DOHH2 (cell line): Measurements from ENCODE around the gene GALR1.

Experiments used
- H3F3A ChIP-seq: fragments of 200-600 bp; sonication (generic), shearing (Covaris generic); 2 replicates; pipeline ENCODE4 v1.6.0; 2016; ENCODE audit warnings: antibody characterized with exemption, mild to moderate bottlenecking; ENCODE audit not compliant: control insufficient read depth, insufficient read depth
- H3K27ac ChIP-seq: fragments of 200-600 bp; sonication (generic); 2 replicates; pipeline ENCODE4 v1.5.1; 2014; ENCODE audit warnings: low read depth, mild to moderate bottlenecking, low read length, moderate library complexity
- H3K27me3 ChIP-seq: fragments of 200-600 bp; sonication (generic); 2 replicates; pipeline ENCODE4 v1.6.1; 2014; ENCODE audit warnings: mild to moderate bottlenecking, low read length, mixed read lengths; ENCODE audit not compliant: control insufficient read depth
- H3K36me3 ChIP-seq: fragments of 200-600 bp; sonication (generic); 2 replicates; pipeline ENCODE4 v1.6.1; 2014; ENCODE audit warnings: mild to moderate bottlenecking, low read length, moderate library complexity, mixed read lengths; ENCODE audit not compliant: control insufficient read depth
- H3K4me1 ChIP-seq: fragments of 200-600 bp; sonication (generic); 2 replicates; pipeline ENCODE4 v1.6.1; 2014; ENCODE audit warnings: mild to moderate bottlenecking, low read length, mixed read lengths; ENCODE audit not compliant: control insufficient read depth
- H3K4me2 ChIP-seq: fragments of 200-600 bp; sonication (generic); 2 replicates; pipeline ENCODE4 v1.6.0; 2014; ENCODE audit warnings: mild to moderate bottlenecking, low read length, moderate library complexity
- H3K4me3 ChIP-seq: fragments of 200-600 bp; sonication (generic); 2 replicates; pipeline ENCODE4 v1.5.1; 2014; ENCODE audit warnings: mild to moderate bottlenecking, low read length, mixed read lengths
- H3K79me2 ChIP-seq: fragments of 200-600 bp; sonication (generic); 2 replicates; pipeline ENCODE4 v1.6.1; 2014; ENCODE audit warnings: mild to moderate bottlenecking, low read length, mixed read lengths; ENCODE audit not compliant: control insufficient read depth
- H3K9me2 ChIP-seq: fragments of 200-600 bp; sonication (generic); replicated peaks from 2 replicates; pipeline ENCODE4 v1.6.1; 2014; ENCODE audit warnings: mild to moderate bottlenecking, low read length, mixed read lengths; ENCODE audit not compliant: control insufficient read depth
- H3K9me3 ChIP-seq: fragments of 200-600 bp; sonication (generic); 2 replicates; pipeline ENCODE4 v1.6.1; 2014; ENCODE audit warnings: antibody characterized with exemption, low read length, mixed read lengths; ENCODE audit not compliant: control insufficient read depth, insufficient read depth
- H4K20me1 ChIP-seq: fragments of 200-600 bp; sonication (generic); 2 replicates; pipeline ENCODE4 v1.6.0; 2014; ENCODE audit warnings: low read depth, mild to moderate bottlenecking, antibody characterized with exemption, low read length, moderate library complexity; ENCODE audit not compliant: control insufficient read depth, insufficient read depth
- EZH2phosphoT487 ChIP-seq: fragments of 200-600 bp; sonication (generic); IDR thresholded peaks from 2 replicates; pipeline ENCODE4 v1.6.1; 2017; ENCODE audit warnings: borderline replicate concordance, mild to moderate bottlenecking, antibody characterized with exemption, low read length, moderate library complexity, mixed read lengths
- TF ChIP-seq, protein P1 (sequence below): fragments of 200-600 bp; sonication (generic); IDR thresholded peaks from one replicate; pipeline ENCODE4 v1.5.1; 2014; ENCODE audit warnings: antibody characterized with exemption, mild to moderate bottlenecking, low read depth, low read length; ENCODE audit not compliant: poor library complexity, severe bottlenecking

The GALR1 gene

DNA sequence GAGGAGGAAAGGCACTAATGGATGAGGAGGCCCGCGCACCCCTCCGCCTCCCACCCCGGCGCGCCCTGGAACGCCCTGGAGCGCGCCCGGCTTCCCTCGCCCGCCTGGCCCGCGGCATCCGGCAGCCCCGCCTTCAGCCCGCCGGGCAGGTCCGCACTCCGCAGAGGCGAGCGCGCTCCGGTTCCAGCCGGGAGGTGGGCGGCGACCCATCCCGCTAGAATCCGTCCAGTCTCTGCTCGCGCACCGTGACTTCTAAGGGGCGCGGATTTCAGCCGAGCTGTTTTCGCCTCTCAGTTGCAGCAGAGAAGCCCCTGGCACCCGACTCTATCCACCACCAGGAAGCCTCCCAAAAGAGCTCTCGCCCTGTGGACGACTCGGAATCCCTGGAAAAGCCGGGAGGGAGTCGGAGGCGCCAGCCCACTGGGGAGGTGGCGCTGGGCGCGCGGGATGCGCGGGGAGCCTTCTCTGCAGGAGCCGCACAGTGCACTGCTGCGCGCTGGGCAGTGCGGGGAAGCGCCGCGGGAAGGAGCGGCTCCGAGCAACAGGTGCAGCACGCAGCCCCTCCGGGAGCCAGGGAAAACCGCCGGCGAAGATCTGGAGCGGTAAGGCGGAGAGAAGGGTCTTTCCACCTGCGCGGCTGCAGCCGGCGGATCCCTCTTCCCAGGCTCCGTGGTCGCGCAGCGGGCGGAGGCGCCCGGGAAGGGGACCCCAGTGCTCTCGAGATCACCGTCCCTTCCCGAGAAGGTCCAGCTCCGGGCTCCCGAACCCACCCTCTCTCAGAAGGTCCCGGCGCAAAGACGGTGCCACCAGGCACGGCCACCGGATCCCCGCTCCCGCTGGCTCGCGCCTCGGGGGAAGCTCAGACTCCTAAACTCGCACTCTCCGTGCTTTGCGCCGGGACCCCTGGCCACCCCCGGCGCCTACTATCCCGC is at the start of gene GALR1:
TSS of gene GALR1 (plus strand) at position 280 of the 932 bp plus-strand sequence. CDS start 701 bp downstream, outside the sequence.
- no peak for TF ChIP-seq EZH2phosphoT487
- TF ChIP-seq, protein P1, sequence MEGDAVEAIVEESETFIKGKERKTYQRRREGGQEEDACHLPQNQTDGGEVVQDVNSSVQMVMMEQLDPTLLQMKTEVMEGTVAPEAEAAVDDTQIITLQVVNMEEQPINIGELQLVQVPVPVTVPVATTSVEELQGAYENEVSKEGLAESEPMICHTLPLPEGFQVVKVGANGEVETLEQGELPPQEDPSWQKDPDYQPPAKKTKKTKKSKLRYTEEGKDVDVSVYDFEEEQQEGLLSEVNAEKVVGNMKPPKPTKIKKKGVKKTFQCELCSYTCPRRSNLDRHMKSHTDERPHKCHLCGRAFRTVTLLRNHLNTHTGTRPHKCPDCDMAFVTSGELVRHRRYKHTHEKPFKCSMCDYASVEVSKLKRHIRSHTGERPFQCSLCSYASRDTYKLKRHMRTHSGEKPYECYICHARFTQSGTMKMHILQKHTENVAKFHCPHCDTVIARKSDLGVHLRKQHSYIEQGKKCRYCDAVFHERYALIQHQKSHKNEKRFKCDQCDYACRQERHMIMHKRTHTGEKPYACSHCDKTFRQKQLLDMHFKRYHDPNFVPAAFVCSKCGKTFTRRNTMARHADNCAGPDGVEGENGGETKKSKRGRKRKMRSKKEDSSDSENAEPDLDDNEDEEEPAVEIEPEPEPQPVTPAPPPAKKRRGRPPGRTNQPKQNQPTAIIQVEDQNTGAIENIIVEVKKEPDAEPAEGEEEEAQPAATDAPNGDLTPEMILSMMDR, result no peak
- H3K27ac ChIP-seq, result no peak within 1 kb of the TSS
- H3K36me3 ChIP-seq, result no peaks in the 10 kb centered on the region
- H3K4me3 ChIP-seq, result no peak within 1 kb of the TSS
- H3K9me2 ChIP-seq, result no peaks in the 10 kb centered on the region
- H3K9me3 ChIP-seq, result peaks cover 17% of the 10 kb centered on the region; the same call in 1 of the 2 replicates
- H3K27me3 ChIP-seq, result no peaks in the 10 kb centered on the region
- no peaks in the 10 kb centered on the region for H3F3A ChIP-seq
- no peaks in the 10 kb centered on the region for H3K79me2 ChIP-seq
- H3K4me1 ChIP-seq, result no peaks in the 10 kb centered on the region
- no peaks in the 10 kb centered on the region for H4K20me1 ChIP-seq
- no peak within 1 kb of the TSS for H3K4me2 ChIP-seq

GRCh38 chr18:77201506-77201905 is 48.1 kb upstream of the GALR1 start:
- H3K4me1 ChIP-seq, result no peaks in the 10 kb centered on the region
- no peaks in the 10 kb centered on the region for H3K36me3 ChIP-seq
- H3F3A ChIP-seq, result no peaks in the 10 kb centered on the region
- no peak overlapping the region for H3K27ac ChIP-seq
- H3K4me3 ChIP-seq, result no peak overlapping the region
- H4K20me1 ChIP-seq, result no peaks in the 10 kb centered on the region
- H3K4me2 ChIP-seq, result no peak overlapping the region
- H3K9me2 ChIP-seq, result no peaks in the 10 kb centered on the region
- no peaks in the 10 kb centered on the region for H3K9me3 ChIP-seq
- TF ChIP-seq, protein P1, result no peak
- TF ChIP-seq EZH2phosphoT487, result no peak
- no peaks in the 10 kb centered on the region for H3K79me2 ChIP-seq
- H3K27me3 ChIP-seq, result peaks cover 28% of the 10 kb centered on the region; the same call in 1 of the 2 replicates

DNA sequence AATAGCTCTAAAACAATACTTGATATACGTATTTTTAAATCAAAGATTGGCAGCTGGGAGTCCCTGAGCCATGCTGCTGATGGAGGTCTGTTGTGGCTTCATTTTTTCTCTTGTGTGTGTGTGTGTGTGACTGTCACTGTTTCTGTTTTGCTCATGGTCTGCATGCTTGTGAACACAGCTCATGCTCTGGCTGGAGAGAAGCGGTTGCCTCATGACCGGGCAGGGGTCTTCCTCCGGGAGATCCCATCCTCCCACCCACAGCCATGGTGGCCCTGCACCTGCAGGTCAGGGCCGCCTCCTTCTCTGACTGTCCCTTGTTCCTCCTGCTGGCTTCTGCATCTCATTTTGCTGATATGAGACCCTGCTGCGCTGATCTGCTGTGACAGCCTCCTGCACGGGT is 47.3 kb upstream of the GALR1 start:
- Histone ChIP-seq H3K9me3 (no peaks in the 10 kb centered on the region), H3K27me3 (peaks cover 28% of the 10 kb centered on the region; the same call in 1 of the 2 replicates), H3K79me2 (no peaks in the 10 kb centered on the region), H3K27ac (no peak overlapping the region), H3K4me2 (no peak overlapping the region), H3K4me3 (no peak overlapping the region), H3K36me3 (no peaks in the 10 kb centered on the region), H3F3A (no peaks in the 10 kb centered on the region), H3K9me2 (no peaks in the 10 kb centered on the region), H3K4me1 (no peaks in the 10 kb centered on the region), H4K20me1 (no peaks in the 10 kb centered on the region)
- TF ChIP-seq, protein P1, result no peak
- no peak for TF ChIP-seq EZH2phosphoT487
